H1 (cell line): Measurements from ENCODE around the gene PLPP7. TPM values are rescaled to one million over a fixed set of nuclear protein-coding genes. Genes with fewer than 3 reads are reported as not detected.

Source experiments
- CTCF ChIA-PET: fragments of 300-600 bp; sonication (Branson Sonifier 250); formaldehyde crosslinking; loops from one replicate; lab custom pipeline; 2021; ENCODE audit not compliant: partially characterized antibody; lab: Charles Lee
- POLR2A ChIA-PET: fragments of 300-600 bp; sonication (Branson Sonifier 250); formaldehyde crosslinking; loops from one replicate; lab custom pipeline; 2021; ENCODE audit warnings: inconsistent platforms; ENCODE audit not compliant: partially characterized antibody; lab: Charles Lee
- DNase-seq, 2 experiments: peaks; one replicate each; pipeline versions ENCODE4 v3.0.0 to v3.0.0-alpha.2; 2010 to 2022; ENCODE audit warnings: low spot score in 2 of 2, low read depth in 1 of 2, mixed read lengths in 1 of 2
- FAIRE-seq: peaks from 2 replicates; lab custom pipeline; 2011; peaks lifted over from hg19 to GRCh38; lab: Jason Lieb, UNC
- H2AFZ ChIP-seq: 2 replicates; pipeline ENCODE4 v1.8.1; 2012; ENCODE audit warnings: low read length, inconsistent platforms
- H2AK5ac ChIP-seq: 2 replicates; pipeline ENCODE4 v1.6.1; 2013; ENCODE audit warnings: low read depth, low read length
- H2BK120ac ChIP-seq: replicated peaks from 2 replicates; pipeline ENCODE3; 2013; ENCODE audit warnings: low read depth, low read length, inconsistent platforms
- H2BK12ac ChIP-seq: 2 replicates; pipeline ENCODE4 v1.6.1; 2013; ENCODE audit warnings: low read depth, low read length
- H2BK15ac ChIP-seq: 2 replicates; pipeline ENCODE4 v1.6.1; 2013; ENCODE audit warnings: low read length
- H2BK20ac ChIP-seq: 2 replicates; pipeline ENCODE4 v1.6.1; 2013; ENCODE audit warnings: low read length
- H2BK5ac ChIP-seq: 2 replicates; pipeline ENCODE4 v1.6.1; 2013; ENCODE audit warnings: low read depth, low read length
- H3K14ac ChIP-seq: 2 replicates; pipeline ENCODE4 v1.6.1; 2013; ENCODE audit warnings: inconsistent platforms; ENCODE audit not compliant: insufficient read length
- H3K18ac ChIP-seq: 2 replicates; pipeline ENCODE4 v1.6.1; 2013; ENCODE audit warnings: low read length; ENCODE audit errors: extremely low read depth
- H3K23ac ChIP-seq: 2 replicates; pipeline ENCODE4 v1.6.1; 2013; ENCODE audit warnings: inconsistent platforms; ENCODE audit not compliant: insufficient read length
- H3K23me2 ChIP-seq: 2 replicates; pipeline ENCODE4 v1.6.1; 2013; ENCODE audit warnings: low read depth, low read length
- H3K27ac ChIP-seq: 2 replicates; pipeline ENCODE4 v1.6.1; 2011; ENCODE audit warnings: low read depth, low read length, inconsistent platforms
- H3K27me3 ChIP-seq, 4 experiments: replicated peaks in 1 of 4; 1 replicate in 1 of 4; 2 replicates in 3 of 4; pipeline versions ENCODE4 v1.6.1 to v1.8.1; 2011 to 2013; ENCODE audit warnings: low read length in 3 of 4, mild to moderate bottlenecking in 3 of 4, inconsistent platforms in 2 of 4, mixed read lengths in 2 of 4, moderate library complexity in 1 of 4; ENCODE audit not compliant: control insufficient read depth in 3 of 4, insufficient read depth in 3 of 4; ENCODE audit errors: extremely low read depth in 1 of 4
- H3K36me3 ChIP-seq, 4 experiments: 2 replicates each; pipeline versions ENCODE4 v1.6.1 to v1.8.1; 2011 to 2013; ENCODE audit warnings: mild to moderate bottlenecking in 4 of 4, low read length in 3 of 4, moderate library complexity in 2 of 4, control low read depth in 1 of 4, inconsistent platforms in 1 of 4; ENCODE audit not compliant: insufficient read depth in 4 of 4, control insufficient read depth in 2 of 4
- H3K4ac ChIP-seq: replicated peaks from 2 replicates; pipeline ENCODE3; 2013; ENCODE audit warnings: low read length, low read depth, mixed read lengths, inconsistent platforms; ENCODE audit not compliant: insufficient read length
- H3K4me1 ChIP-seq, 4 experiments: replicated peaks in 1 of 4; 1 replicate in 1 of 4; 2 replicates in 3 of 4; pipeline versions ENCODE4 v1.6.1 to v1.8.1; 2011 to 2013; ENCODE audit warnings: low read length in 3 of 4, inconsistent platforms in 2 of 4, mixed read lengths in 1 of 4; ENCODE audit not compliant: insufficient read depth in 4 of 4, control insufficient read depth in 3 of 4
- H3K4me2 ChIP-seq, 2 experiments: 2 replicates each; pipeline versions ENCODE4 v1.6.1 to v1.8.1; 2011 to 2013; ENCODE audit warnings: low read depth in 2 of 2, low read length in 2 of 2, control low read depth in 1 of 2, inconsistent platforms in 1 of 2, mild to moderate bottlenecking in 1 of 2; ENCODE audit not compliant: insufficient read depth in 1 of 2
- H3K4me3 ChIP-seq, 4 experiments: fragments of 200-600, 300-600 bp in 1 of 4; sonication (generic), shearing (Covaris generic), sonication (Bioruptor Twin) in 1 of 4; 2 replicates each; pipeline versions ENCODE4 v1.5.1 to v1.8.1; 2011 to 2016; ENCODE audit warnings: low read length in 4 of 4, low read depth in 3 of 4, control low read depth in 2 of 4, inconsistent platforms in 2 of 4, mild to moderate bottlenecking in 2 of 4, mixed read lengths in 1 of 4, moderate library complexity in 1 of 4; ENCODE audit not compliant: insufficient read depth in 2 of 4; ENCODE audit errors: extremely low read depth in 1 of 4
- H3K56ac ChIP-seq: replicated peaks from 2 replicates; pipeline ENCODE3; 2013; ENCODE audit warnings: low read depth, mild to moderate bottlenecking, mixed read lengths, low read length, inconsistent platforms; ENCODE audit not compliant: insufficient read length
- H3K79me1 ChIP-seq: 2 replicates; pipeline ENCODE4 v1.6.1; 2013; ENCODE audit warnings: low read depth, low read length, control low read depth
- H3K79me2 ChIP-seq, 2 experiments: 2 replicates each; pipeline versions ENCODE4 v1.6.1 to v1.8.1; 2012 to 2013; ENCODE audit warnings: low read length in 2 of 2, mild to moderate bottlenecking in 2 of 2, inconsistent platforms in 1 of 2; ENCODE audit not compliant: insufficient read depth in 2 of 2, control insufficient read depth in 1 of 2
- H3K9ac ChIP-seq, 4 experiments: replicated peaks in 1 of 4; 1 replicate in 1 of 4; 2 replicates in 3 of 4; pipeline versions ENCODE4 v1.6.1 to v1.8.1; 2011 to 2013; ENCODE audit warnings: low read depth in 3 of 4, low read length in 3 of 4, control low read depth in 2 of 4, mild to moderate bottlenecking in 2 of 4, moderate library complexity in 2 of 4, inconsistent platforms in 1 of 4; ENCODE audit errors: extremely low read depth in 1 of 4
- H3K9me3 ChIP-seq, 2 experiments: 2 replicates each; pipeline versions ENCODE4 v1.6.1 to v1.8.1; 2012 to 2013; ENCODE audit warnings: mild to moderate bottlenecking in 2 of 2, moderate library complexity in 2 of 2, control low read depth in 1 of 2, inconsistent platforms in 1 of 2, low read depth in 1 of 2, low read length in 1 of 2, mixed read lengths in 1 of 2; ENCODE audit not compliant: insufficient read depth in 2 of 2
- H4K20me1 ChIP-seq, 2 experiments: replicated peaks in 1 of 2; 2 replicates each; pipeline versions ENCODE3 to v1.8.1; 2011 to 2013; ENCODE audit warnings: inconsistent platforms in 2 of 2, low read length in 2 of 2, mild to moderate bottlenecking in 1 of 2; ENCODE audit not compliant: insufficient read depth in 2 of 2, control insufficient read depth in 1 of 2
- H4K5ac ChIP-seq: 2 replicates; pipeline ENCODE4 v1.6.1; 2013; ENCODE audit warnings: low read length, low read depth, mixed read lengths, inconsistent platforms; ENCODE audit not compliant: insufficient read length
- H4K8ac ChIP-seq: 2 replicates; pipeline ENCODE4 v1.8.0; 2013; ENCODE audit warnings: mild to moderate bottlenecking, moderate library complexity, low read length, inconsistent platforms; ENCODE audit not compliant: insufficient read depth; ENCODE audit errors: extremely low read depth
- H4K91ac ChIP-seq: replicated peaks from 2 replicates; pipeline ENCODE3; 2013; ENCODE audit warnings: low read length, mixed read lengths, inconsistent platforms; ENCODE audit not compliant: insufficient read length
- E2F6 ChIP-seq: IDR thresholded peaks from 2 replicates; pipeline ENCODE4 v1.6.1; 2012; ENCODE audit warnings: inconsistent platforms
- EGR1 ChIP-seq: IDR thresholded peaks from 2 replicates; pipeline ENCODE4 v1.6.1; 2011; ENCODE audit warnings: low read depth, low read length, borderline replicate concordance
- KDM1A ChIP-seq: fragments of 200-600, 300-600 bp; sonication (generic); IDR thresholded peaks from 2 replicates; pipeline ENCODE4 v1.7.1; 2016; ENCODE audit warnings: mild to moderate bottlenecking, low read length, borderline replicate concordance
- NANOG ChIP-seq: IDR thresholded peaks from 2 replicates; pipeline ENCODE4 v1.6.1; 2011; ENCODE audit warnings: low read length, low read depth, mild to moderate bottlenecking, inconsistent platforms; ENCODE audit not compliant: insufficient read depth, poor library complexity, severe bottlenecking
- SAP30 ChIP-seq: fragments of 300-600 bp; sonication (generic); IDR thresholded peaks from 2 replicates; pipeline ENCODE4 v1.7.1; 2012; ENCODE audit warnings: low read length, moderate library complexity, mild to moderate bottlenecking, inconsistent platforms; ENCODE audit not compliant: insufficient read depth, insufficient replicate concordance
- WGBS, 2 experiments: shearing (Covaris generic) in 1 of 2; methylation state at CpG; one replicate each; pipeline versions ENCODE4 v1.1.6 to v1.1.7; 2013 to 2015; ENCODE audit warnings: low lambda C conversion rate in 2 of 2, mixed read lengths in 2 of 2, inconsistent platforms in 1 of 2, low coverage in 1 of 2, missing lambda C conversion rate in 1 of 2; ENCODE audit not compliant: insufficient replicate concordance in 2 of 2, insufficient coverage in 1 of 2, insufficient read length in 1 of 2; ENCODE audit errors: extremely low coverage in 1 of 2, missing lambda C conversion rate in 1 of 2; 5-methylcytosine and 5-hydroxymethylcytosine counted together
- polyA plus RNA-seq, 7 experiments: library from polyadenylated mRNA; depleted of rRNA in 3 of 7; stranded (reverse) in 5 of 7; unstranded in 2 of 7; fragments of >200 nt in 5 of 7; fragments of 200-250 nt in 2 of 7; gene quantifications; 1 replicate in 5 of 7; 2 replicates in 1 of 7; 4 replicates in 1 of 7; pipeline versions ENCODE4 v1.2.1 to v1.2.3, GENCODE V29; 2011 to 2013; ENCODE audit warnings: missing spikeins in 2 of 7, mixed read lengths in 2 of 7
- total RNA-seq: library from RNA; stranded (reverse); fragmentation: NEBNext Ultra II Directional; extraction: Animal tissue kit (Norgen Biotek cat#: 25700); gene quantifications from 2 replicates; pipeline ENCODE4 v1.2.1, GENCODE V29; 2021

Gene PLPP7
- total and polyA plus RNA-seq, 2 of the 8 experiments (the other 6 are each of a cell fraction or from before 2014, with no cell fraction given), result 3.4 to 3.9 TPM

DNA sequence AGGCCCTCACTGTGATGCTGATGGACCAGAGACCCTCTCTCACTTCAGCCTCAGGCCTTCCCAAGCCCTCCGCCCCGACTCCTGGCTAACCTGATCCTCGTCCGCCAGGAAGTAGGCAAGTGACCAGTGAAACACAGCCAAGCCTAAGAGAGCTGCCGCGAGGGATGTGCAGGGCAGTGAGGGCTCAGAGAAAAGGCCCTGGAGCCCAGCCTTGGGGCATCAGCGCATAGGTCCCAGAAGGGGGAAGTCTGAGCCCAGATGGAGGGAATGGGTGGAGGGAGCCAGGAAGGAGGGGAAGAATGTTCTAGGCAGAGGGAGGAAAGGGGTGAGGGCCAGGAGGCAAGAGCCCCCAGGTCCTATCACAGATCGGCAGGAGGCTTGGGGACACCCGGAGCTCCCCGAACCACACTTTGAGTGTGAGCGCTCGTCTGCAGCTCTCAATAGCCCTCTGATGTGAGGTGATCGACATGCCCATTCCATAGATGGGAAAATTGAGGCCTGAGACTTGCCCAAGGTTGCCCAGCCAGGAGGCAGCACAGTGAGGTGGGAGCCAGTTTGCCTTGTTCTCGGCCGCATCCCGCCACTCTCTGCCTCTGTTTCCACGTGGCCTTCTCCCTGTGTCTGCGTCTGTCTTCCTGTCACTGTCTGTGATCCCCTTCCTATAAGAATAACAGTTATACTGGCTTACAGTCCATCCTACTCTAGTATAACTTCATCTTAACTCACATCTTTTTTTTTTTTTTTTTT is 20.2 kb downstream of the PLPP7 start:
- H2BK5ac ChIP-seq, result no peak overlapping the region
- no peak overlapping the region for H4K5ac ChIP-seq
- no peaks in the 10 kb centered on the region for H4K20me1 ChIP-seq
- no peak overlapping the region for H4K91ac ChIP-seq
- FAIRE-seq, result no peak
- no peaks in the 10 kb centered on the region for H3K79me2 ChIP-seq
- no peak overlapping the region for H3K14ac ChIP-seq
- H4K8ac ChIP-seq, result no peak overlapping the region
- H3K56ac ChIP-seq, result no peak overlapping the region
- ChIA-PET CTCF (interaction anchor here (0.8 to 2.2 kb wide), 6 partner anchors 26 to 431 kb away, joined by 3 to 5 read pairs (median 3); no protein-coding TSS in a partner anchor), POLR2A (no interaction called here)
- H3K4me2 ChIP-seq, result no peak overlapping the region
- no peak overlapping the region for H2BK20ac ChIP-seq
- no peaks in the 10 kb centered on the region for H3K79me1 ChIP-seq
- no peak overlapping the region for H2AFZ ChIP-seq
- no peak overlapping the region for H2BK12ac ChIP-seq
- no peaks in the 10 kb centered on the region for H3K9me3 ChIP-seq
- H3K36me3 ChIP-seq, result no peaks in the 10 kb centered on the region
- no peaks in the 10 kb centered on the region for H3K27me3 ChIP-seq
- no peaks in the 10 kb centered on the region for H3K4me1 ChIP-seq
- no peak overlapping the region for H3K23ac ChIP-seq
- no peak overlapping the region for H3K27ac ChIP-seq
- H3K18ac ChIP-seq, result no peak overlapping the region
- H2AK5ac ChIP-seq, result no peak overlapping the region
- no peak overlapping the region for H3K4me3 ChIP-seq
- TF ChIP-seq NANOG (no peak), E2F6 (no peak), SAP30 (no peak), KDM1A (0 out of 2 replicates have a peak, but pooled peaks have one; percentile 12), EGR1 (no peak)
- H3K9ac ChIP-seq, result no peak overlapping the region
- WGBS, 2 experiments, result 88% methylated on average over 18 of the region's 18 CpGs; no CpG with 5 or more reads in 1 of the 2 experiments
- H3K4ac ChIP-seq, result no peak overlapping the region
- no peak for DNase-seq
- H3K23me2 ChIP-seq, result no peaks in the 10 kb centered on the region
- no peak overlapping the region for H2BK120ac ChIP-seq
- no peak overlapping the region for H2BK15ac ChIP-seq
